HG03469 (cell line): ENCODE data around the gene MGARP.
A peak's percentile ranks its signal among the peaks of the same experiment; 100 is the strongest.
"Not testable (repeated sequence)": the region's sequence is repeated elsewhere in the genome, so short reads cannot be mapped to it uniquely, and the experiment has no call there.

Experiments
- ATAC-seq: cut with Tn5 transposase; IDR thresholded peaks from one replicate; pipeline ENCODE4 v1.9.1; 2021; ENCODE audit warnings: mild to moderate bottlenecking, moderate library complexity, moderate number of reproducible peaks; ENCODE audit not compliant: unreplicated experiment

MGARP gene

GRCh38 chr4:139279760-139280620 lies at the start of gene MGARP:
MGARP (minus strand) TSS chr4:139280225; CDS start chr4:139280158, 67 bp downstream.
- no peak for ATAC-seq

GRCh38 chr4:139329665-139330200 lies 49.7 kb upstream of the MGARP start:
- no peak for ATAC-seq

- ATAC-seq, result no peak
These were observed 44.6 kb upstream of the MGARP start for GRCh38 chr4:139324620-139325019.

- ATAC-seq, result not testable (repeated sequence)
These were observed 42.5 kb upstream of the MGARP start for GRCh38 chr4:139322541-139322940.

GRCh38 chr4:139322070-139322469 lies 42.0 kb upstream of the MGARP start:
- ATAC-seq, result not testable (repeated sequence)

GRCh38 chr4:139319571-139319970 lies 39.5 kb upstream of the MGARP start:
- no peak for ATAC-seq

GRCh38 chr4:139317635-139318034 lies 37.6 kb upstream of the MGARP start:
- no peak for ATAC-seq

- no peak for ATAC-seq
These were observed 36.7 kb upstream of the MGARP start for GRCh38 chr4:139316733-139317132.

GRCh38 chr4:139315221-139315675 lies 35.2 kb upstream of the MGARP start:
- ATAC-seq, result peak; percentile 63

- ATAC-seq, result no peak
These were observed 34.2 kb upstream of the MGARP start for GRCh38 chr4:139314047-139314800.

GRCh38 chr4:139313414-139313813 lies 33.4 kb upstream of the MGARP start:
- not testable (repeated sequence) for ATAC-seq

- no peak for ATAC-seq
These were observed 32.7 kb upstream of the MGARP start for GRCh38 chr4:139312552-139313332.

- ATAC-seq, result no peak
These were observed 31.9 kb upstream of the MGARP start for GRCh38 chr4:139311909-139312308.

GRCh38 chr4:139304920-139305319 lies 24.9 kb upstream of the MGARP start:
- no peak for ATAC-seq

GRCh38 chr4:139301821-139302611 lies 22.0 kb upstream of the MGARP start, which contains the start of gene NDUFC1:
NDUFC1 (minus strand) TSS chr4:139302477; CDS start chr4:139295798, 6,679 bp downstream.
- peak; percentile 20 for ATAC-seq

- peak; percentile 84 for ATAC-seq
These were observed 21.2 kb upstream of the MGARP start, which contains the start of gene NAA15 for GRCh38 chr4:139301113-139301820. NAA15 (plus strand) TSS chr4:139301505; CDS start chr4:139301778, 273 bp downstream.

- peak; percentile 0 for ATAC-seq
These were observed 20.5 kb upstream of the MGARP start for GRCh38 chr4:139300431-139301112.

GRCh38 chr4:139299536-139299935 lies 19.5 kb upstream of the MGARP start:
- no peak for ATAC-seq
